ENCODE data around the gene DUSP12. TPM values are rescaled to one million over a fixed set of nuclear protein-coding genes. Genes with fewer than 3 reads are reported as not detected.
"Not testable (repeated sequence)": the region's sequence is repeated elsewhere in the genome, so short reads cannot be mapped to it uniquely, and the experiment has no call there.

Gene DUSP12
- total RNA-seq, 1 experiment from 2014 or later: 65.0 TPM

DNA sequence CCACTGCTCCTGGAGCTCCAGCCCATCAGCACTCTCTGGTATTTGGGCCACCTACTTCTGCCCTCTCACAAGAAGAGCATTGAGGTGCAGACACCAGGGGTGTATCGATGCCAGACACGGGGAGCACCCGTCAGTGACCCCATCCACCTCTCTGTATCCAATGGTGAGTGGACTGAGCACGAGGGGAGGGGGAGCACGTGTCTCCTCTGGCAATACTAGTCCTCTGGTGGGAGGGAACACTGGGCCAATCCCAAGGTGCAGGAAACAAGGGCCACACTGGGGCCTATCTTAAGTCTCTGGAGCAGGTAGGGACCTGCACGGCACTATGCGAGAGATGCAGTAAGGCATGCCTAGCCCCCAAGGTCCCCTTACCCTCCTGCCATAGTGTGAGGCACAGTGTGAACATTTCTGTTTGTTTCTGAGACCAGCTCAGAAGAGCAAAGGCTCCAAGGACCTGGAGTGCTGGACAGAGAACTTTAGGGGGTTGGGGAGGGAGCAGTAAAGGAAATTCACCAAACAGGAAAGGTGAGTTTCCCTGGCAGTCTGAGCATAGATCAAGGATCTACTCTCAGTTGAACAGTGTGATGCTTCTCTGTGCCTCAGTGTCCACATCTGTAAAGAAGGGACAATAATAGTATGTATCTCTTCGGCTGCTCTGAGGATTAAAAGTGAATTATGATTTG, 26.0 kb upstream of the DUSP12 start:
- H3K27ac Mint-ChIP-seq (ENCODE audit: low read depth, unreplicated experiment): no peak overlapping the region
- H3K9me3 Mint-ChIP-seq (ENCODE audit: unreplicated experiment): no peaks in the 10 kb centered on the region
- intact Hi-C loops (cut with micrococcal nuclease): no loop called here
- no peak for TF ChIP-seq CTCF (IDR thresholded peaks at IDR 0.05; ENCODE audit: unreplicated experiment)
- BruUV-seq (replicated peaks): no TSS peak
- no peak for DNase-seq (ENCODE audit: unreplicated experiment)
- H3K27me3 Mint-ChIP-seq (ENCODE audit: insufficient read depth, unreplicated experiment): no peaks in the 10 kb centered on the region
- no peaks in the 10 kb centered on the region for H3K36me3 Mint-ChIP-seq (ENCODE audit: insufficient read depth, unreplicated experiment)
- no peak overlapping the region for H3K4me3 Mint-ChIP-seq (ENCODE audit: unreplicated experiment)
- POLR2A ChIA-PET: interaction anchor here (0.6 kb wide), 1 partner anchor 460 kb away, joined by 3 read pairs; no protein-coding TSS in a partner anchor
- CTCF ChIA-PET: interaction anchor here (1.2 kb wide), 2 partner anchors 8 to 14 kb away, joined by 4 read pairs; no protein-coding TSS in a partner anchor
- peaks cover 28% of the 10 kb centered on the region for H3K4me1 Mint-ChIP-seq (ENCODE audit: insufficient read depth, unreplicated experiment)

GRCh38 chr1:161725258-161725907, 24.2 kb upstream of the DUSP12 start:
- H3K27me3 Mint-ChIP-seq (ENCODE audit: insufficient read depth, unreplicated experiment); H3K36me3 Mint-ChIP-seq (ENCODE audit: insufficient read depth, unreplicated experiment); H3K9me3 Mint-ChIP-seq (ENCODE audit: unreplicated experiment); BruUV-seq (replicated peaks); DNase-seq (ENCODE audit: unreplicated experiment); intact Hi-C loops (cut with micrococcal nuclease): not testable (repeated sequence)
- H3K27ac Mint-ChIP-seq (ENCODE audit: low read depth, unreplicated experiment): peak overlapping the region; percentile 35
- POLR2A ChIA-PET: interaction anchor here (0.7 to 5.9 kb wide), 15 partner anchors 8 to 1324 kb away, joined by 3 to 119 read pairs (median 11); partner anchors contain the start of genes ATF6, DEDD, DUSP12 and FCRLA
- H3K4me3 Mint-ChIP-seq (ENCODE audit: unreplicated experiment): peak overlapping the region; percentile 91
- CTCF ChIA-PET: interaction anchor here (0.8 to 8.6 kb wide), 14 partner anchors 9 to 286 kb away, joined by 3 to 121 read pairs (median 4); partner anchors contain the start of gene FCRLA
- peaks cover 41% of the 10 kb centered on the region for H3K4me1 Mint-ChIP-seq (ENCODE audit: insufficient read depth, unreplicated experiment)

- peak overlapping the region; percentile 91 for H3K4me3 Mint-ChIP-seq (ENCODE audit: unreplicated experiment)
- peak; percentile 67 for DNase-seq (ENCODE audit: unreplicated experiment)
- peaks cover 43% of the 10 kb centered on the region for H3K4me1 Mint-ChIP-seq (ENCODE audit: insufficient read depth, unreplicated experiment)
- CTCF ChIA-PET: interaction anchor here (0.6 to 8.6 kb wide), 20 partner anchors 8 to 1969 kb away, joined by 3 to 121 read pairs (median 4); partner anchors contain the start of gene FCRLA
- H3K27me3 Mint-ChIP-seq (ENCODE audit: insufficient read depth, unreplicated experiment): no peaks in the 10 kb centered on the region
- POLR2A ChIA-PET: interaction anchor here (0.6 to 5.9 kb wide), 22 partner anchors 9 to 715 kb away, joined by 3 to 119 read pairs (median 8); partner anchors contain the start of genes ATF6, DEDD, DUSP12 and FCRLA
- H3K36me3 Mint-ChIP-seq (ENCODE audit: insufficient read depth, unreplicated experiment): no peaks in the 10 kb centered on the region
- peak overlapping the region; percentile 6 for H3K27ac Mint-ChIP-seq (ENCODE audit: low read depth, unreplicated experiment)
- peak; percentile 23 for TF ChIP-seq CTCF (IDR thresholded peaks at IDR 0.05; ENCODE audit: unreplicated experiment)
- no peaks in the 10 kb centered on the region for H3K9me3 Mint-ChIP-seq (ENCODE audit: unreplicated experiment)
- no TSS peak for BruUV-seq (replicated peaks)
- intact Hi-C loops (cut with micrococcal nuclease): no loop called here
Measured at GRCh38 chr1:161725908-161726472, 23.6 kb upstream of the DUSP12 start.

DNA sequence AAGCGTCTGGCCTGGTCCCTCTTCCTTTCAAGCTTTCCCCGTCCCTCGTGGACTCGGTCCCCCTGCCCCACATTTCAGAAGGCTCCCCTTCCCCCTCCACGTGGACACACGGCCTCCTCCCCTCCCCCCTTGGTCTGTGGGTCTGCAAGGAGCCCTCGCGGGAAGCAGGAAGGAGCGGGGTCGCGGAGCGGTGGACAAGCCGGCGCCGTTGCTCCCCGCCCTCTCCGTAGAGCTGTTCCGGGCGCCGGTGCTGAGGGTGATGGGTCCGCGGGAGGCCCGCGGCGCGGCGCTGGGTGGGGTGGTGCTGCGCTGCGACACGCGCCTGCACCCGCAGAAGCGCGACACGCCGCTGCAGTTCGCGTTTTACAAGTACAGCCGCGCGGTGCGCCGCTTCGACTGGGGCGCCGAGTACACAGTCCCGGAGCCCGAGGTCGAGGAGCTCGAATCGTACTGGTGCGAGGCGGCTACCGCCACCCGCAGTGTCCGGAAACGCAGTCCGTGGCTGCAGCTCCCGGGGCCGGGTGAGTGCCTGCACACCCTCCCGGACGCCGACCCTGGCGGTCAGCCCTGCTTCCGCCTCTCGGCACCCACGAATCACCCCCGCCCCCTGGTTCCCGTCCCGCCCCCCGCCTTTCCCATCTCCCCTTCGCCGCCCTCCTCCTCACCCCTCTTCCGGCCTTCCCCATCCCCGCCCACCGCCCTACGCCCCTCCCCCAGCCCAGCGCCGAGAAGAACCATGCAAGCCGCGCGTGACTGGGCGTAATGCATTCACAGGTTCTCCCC, 22.9 kb upstream of the DUSP12 start:
- Mint-ChIP-seq H3K36me3 (ENCODE audit: insufficient read depth, unreplicated experiment) (no peaks in the 10 kb centered on the region), H3K27me3 (ENCODE audit: insufficient read depth, unreplicated experiment) (no peaks in the 10 kb centered on the region), H3K9me3 (ENCODE audit: unreplicated experiment) (no peaks in the 10 kb centered on the region), H3K27ac (ENCODE audit: low read depth, unreplicated experiment) (peak overlapping the region; percentile 92), H3K4me3 (ENCODE audit: unreplicated experiment) (peak overlapping the region; percentile 91), H3K4me1 (ENCODE audit: insufficient read depth, unreplicated experiment) (peaks cover 39% of the 10 kb centered on the region)
- ChIA-PET POLR2A (interaction anchor here (0.6 to 5.9 kb wide), 26 partner anchors 9 to 714 kb away, joined by 3 to 119 read pairs (median 6); partner anchors contain the start of genes ATF6, DEDD, DUSP12 and FCRLA), CTCF (interaction anchor here (0.6 to 8.6 kb wide), 21 partner anchors 9 to 1970 kb away, joined by 3 to 121 read pairs (median 4); partner anchors contain the start of genes DUSP12 and FCRLA)
- BruUV-seq (replicated peaks): TSS peak; percentile 40
- intact Hi-C loops (cut with micrococcal nuclease): no loop called here
- no peak for TF ChIP-seq CTCF (IDR thresholded peaks at IDR 0.05; ENCODE audit: unreplicated experiment)
- DNase-seq (ENCODE audit: unreplicated experiment): peak; percentile 96
